ENCODE data around the gene AKR1C4. TPM values are rescaled to one million over a fixed set of nuclear protein-coding genes. Genes with fewer than 3 reads are reported as not detected.
"Not testable (repeated sequence)": the region's sequence is repeated elsewhere in the genome, so short reads cannot be mapped to it uniquely, and the experiment has no call there.

Gene AKR1C4
- total RNA-seq, 1 donor from 2014 or later: not detected

GRCh38 chr10:5254488-5254887 is 57.9 kb downstream of the AKR1C4 start:
- Histone ChIP-seq H3K36me3 (no peaks in the 10 kb centered on the region), H3K27me3 (no peaks in the 10 kb centered on the region), H3K27ac (no peak overlapping the region), H3K9me3 (no peaks in the 10 kb centered on the region), H3K4me1 (no peaks in the 10 kb centered on the region), H3K4me3 (no peak overlapping the region)
- DNase-seq (no peak), ATAC-seq (no peak)
- intact Hi-C loops (cut with DNase I): no loop called here
- TF ChIP-seq, protein P1, sequence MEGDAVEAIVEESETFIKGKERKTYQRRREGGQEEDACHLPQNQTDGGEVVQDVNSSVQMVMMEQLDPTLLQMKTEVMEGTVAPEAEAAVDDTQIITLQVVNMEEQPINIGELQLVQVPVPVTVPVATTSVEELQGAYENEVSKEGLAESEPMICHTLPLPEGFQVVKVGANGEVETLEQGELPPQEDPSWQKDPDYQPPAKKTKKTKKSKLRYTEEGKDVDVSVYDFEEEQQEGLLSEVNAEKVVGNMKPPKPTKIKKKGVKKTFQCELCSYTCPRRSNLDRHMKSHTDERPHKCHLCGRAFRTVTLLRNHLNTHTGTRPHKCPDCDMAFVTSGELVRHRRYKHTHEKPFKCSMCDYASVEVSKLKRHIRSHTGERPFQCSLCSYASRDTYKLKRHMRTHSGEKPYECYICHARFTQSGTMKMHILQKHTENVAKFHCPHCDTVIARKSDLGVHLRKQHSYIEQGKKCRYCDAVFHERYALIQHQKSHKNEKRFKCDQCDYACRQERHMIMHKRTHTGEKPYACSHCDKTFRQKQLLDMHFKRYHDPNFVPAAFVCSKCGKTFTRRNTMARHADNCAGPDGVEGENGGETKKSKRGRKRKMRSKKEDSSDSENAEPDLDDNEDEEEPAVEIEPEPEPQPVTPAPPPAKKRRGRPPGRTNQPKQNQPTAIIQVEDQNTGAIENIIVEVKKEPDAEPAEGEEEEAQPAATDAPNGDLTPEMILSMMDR (IDR thresholded peaks at IDR 0.05): no peak

DNA sequence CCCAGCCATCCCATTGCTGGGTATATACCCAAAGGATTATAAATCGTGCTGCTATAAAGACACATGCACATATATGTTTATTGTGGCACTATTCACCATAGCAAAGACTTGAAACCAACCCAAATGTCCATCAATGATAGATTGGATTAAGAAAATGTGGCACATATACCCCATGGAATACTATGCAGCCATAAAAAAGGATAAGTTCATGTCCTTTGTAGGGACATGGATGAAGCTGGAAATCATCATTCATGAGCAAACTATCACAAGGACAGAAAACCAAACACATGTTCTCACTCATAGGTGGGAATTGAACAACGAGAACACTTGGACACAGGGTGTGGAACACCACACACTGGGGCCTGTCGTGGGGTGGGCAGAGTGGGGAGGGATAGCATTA is 61.1 kb downstream of the AKR1C4 start:
- H3K27me3 ChIP-seq; H3K36me3 ChIP-seq; intact Hi-C loops (cut with DNase I); H3K9me3 ChIP-seq; H3K4me3 ChIP-seq; ATAC-seq; DNase-seq; H3K27ac ChIP-seq; H3K4me1 ChIP-seq: not testable (repeated sequence)

GRCh38 chr10:5259132-5259951 is 62.7 kb downstream of the AKR1C4 start:
- TF ChIP-seq, protein P1 (IDR thresholded peaks at IDR 0.05): no peak
- Histone ChIP-seq H3K36me3 (no peaks in the 10 kb centered on the region), H3K27me3 (no peaks in the 10 kb centered on the region), H3K4me1 (no peaks in the 10 kb centered on the region), H3K9me3 (no peaks in the 10 kb centered on the region), H3K4me3 (no peak overlapping the region), H3K27ac (no peak overlapping the region)
- DNase-seq: no peak
- intact Hi-C loops (cut with DNase I): no loop called here
- ATAC-seq: no peak

GRCh38 chr10:5259952-5260578 is 63.4 kb downstream of the AKR1C4 start:
- intact Hi-C loops (cut with DNase I): no loop called here
- no peak for ATAC-seq
- TF ChIP-seq, protein P1 (IDR thresholded peaks at IDR 0.05): no peak
- H3K36me3 ChIP-seq: no peaks in the 10 kb centered on the region
- no peak for DNase-seq
- H3K27ac ChIP-seq: no peak overlapping the region
- H3K9me3 ChIP-seq: no peaks in the 10 kb centered on the region
- H3K4me1 ChIP-seq: no peaks in the 10 kb centered on the region
- no peak overlapping the region for H3K4me3 ChIP-seq
- no peaks in the 10 kb centered on the region for H3K27me3 ChIP-seq

GRCh38 chr10:5260828-5261227 is 64.2 kb downstream of the AKR1C4 start:
- TF ChIP-seq, protein P1 (IDR thresholded peaks at IDR 0.05): no peak
- H3K27ac ChIP-seq: no peak overlapping the region
- no peaks in the 10 kb centered on the region for H3K27me3 ChIP-seq
- H3K9me3 ChIP-seq: no peaks in the 10 kb centered on the region
- DNase-seq (no peak), ATAC-seq (no peak)
- intact Hi-C loops (cut with DNase I): no loop called here
- H3K4me3 ChIP-seq: no peak overlapping the region
- no peaks in the 10 kb centered on the region for H3K4me1 ChIP-seq
- no peaks in the 10 kb centered on the region for H3K36me3 ChIP-seq

DNA sequence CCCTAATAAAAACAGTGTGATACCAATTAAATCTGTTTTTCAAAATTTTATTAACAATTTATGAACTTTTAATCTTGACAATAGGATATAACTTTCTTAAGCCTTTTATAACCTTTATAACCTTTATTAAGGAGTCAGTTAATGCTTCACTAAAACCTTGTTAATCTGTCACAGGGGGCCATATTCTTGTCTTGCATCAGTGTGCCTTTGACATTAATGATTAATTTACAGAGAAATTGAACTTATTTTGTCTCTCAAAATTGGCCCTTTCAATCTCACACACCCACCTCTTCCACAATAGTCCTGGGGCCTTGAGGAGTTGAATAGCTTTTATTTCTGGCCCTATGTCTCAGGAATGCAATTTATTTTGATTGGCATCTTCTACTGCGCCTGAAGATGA is 68.5 kb downstream of the AKR1C4 start:
- H3K27me3 ChIP-seq: no peaks in the 10 kb centered on the region
- H3K27ac ChIP-seq: no peak overlapping the region
- ATAC-seq (no peak), DNase-seq (no peak)
- H3K4me1 ChIP-seq: no peaks in the 10 kb centered on the region
- H3K9me3 ChIP-seq: no peaks in the 10 kb centered on the region
- TF ChIP-seq, protein P1 (IDR thresholded peaks at IDR 0.05): no peak
- no peak overlapping the region for H3K4me3 ChIP-seq
- no peaks in the 10 kb centered on the region for H3K36me3 ChIP-seq
- intact Hi-C loops (cut with DNase I): no loop called here
